HG03095 (cell line): ENCODE results near the gene TMEM121B.

Source experiments
- ATAC-seq: cut with Tn5 transposase; IDR thresholded peaks from one replicate; pipeline ENCODE4 v1.9.1; 2021; ENCODE audit warnings: moderate library complexity; ENCODE audit not compliant: unreplicated experiment

TMEM121B gene

DNA sequence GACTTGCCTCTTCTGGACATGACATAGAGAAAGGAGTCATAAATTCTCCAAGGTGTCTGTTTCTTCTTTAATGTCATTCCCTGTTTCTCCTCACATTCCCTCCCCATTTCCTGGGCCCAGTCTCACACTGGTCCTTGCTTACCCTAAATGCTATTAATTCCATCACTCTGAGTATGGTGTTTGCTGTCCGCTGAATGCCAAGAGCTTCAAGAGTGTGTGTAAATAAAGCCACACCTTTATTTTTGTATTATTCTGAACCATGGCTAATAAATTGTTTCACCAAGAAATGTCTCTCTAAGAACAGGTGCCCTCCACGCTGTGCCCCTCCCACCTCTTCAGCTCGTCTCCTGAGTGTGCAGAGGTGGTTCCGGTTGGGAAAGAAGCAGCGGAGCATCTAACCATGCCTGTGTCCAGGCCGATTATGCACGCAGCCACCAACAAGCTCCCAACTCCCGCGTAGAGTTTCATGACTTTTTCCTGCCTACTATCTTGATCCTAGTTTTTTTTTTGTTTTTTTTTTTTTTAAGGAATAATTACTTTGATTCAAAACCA, 8.6 kb downstream of the TMEM121B start:
- no peak for ATAC-seq

- ATAC-seq = no peak
Measured at GRCh38 chr22:17110791-17111550, 10.2 kb downstream of the TMEM121B start.

DNA sequence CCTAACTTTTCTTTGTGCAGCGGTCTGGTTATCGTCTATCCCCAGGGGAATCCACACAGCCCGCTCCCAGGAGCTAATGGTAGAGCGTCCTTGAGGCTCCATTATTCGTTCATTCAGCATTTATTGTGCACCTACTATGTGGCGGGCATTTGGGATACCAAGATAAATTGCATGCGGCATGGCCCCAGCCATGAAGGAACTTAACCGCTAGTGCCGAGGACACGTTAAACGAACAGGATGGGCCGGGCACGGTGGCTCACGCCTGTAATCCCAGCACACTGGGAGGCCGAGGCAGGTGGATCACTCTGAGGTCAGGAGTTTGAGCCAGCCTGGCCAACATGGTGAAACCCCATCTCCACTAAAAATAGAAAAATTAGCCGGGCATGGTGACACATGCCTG, 11.2 kb downstream of the TMEM121B start:
- no peak for ATAC-seq

DNA sequence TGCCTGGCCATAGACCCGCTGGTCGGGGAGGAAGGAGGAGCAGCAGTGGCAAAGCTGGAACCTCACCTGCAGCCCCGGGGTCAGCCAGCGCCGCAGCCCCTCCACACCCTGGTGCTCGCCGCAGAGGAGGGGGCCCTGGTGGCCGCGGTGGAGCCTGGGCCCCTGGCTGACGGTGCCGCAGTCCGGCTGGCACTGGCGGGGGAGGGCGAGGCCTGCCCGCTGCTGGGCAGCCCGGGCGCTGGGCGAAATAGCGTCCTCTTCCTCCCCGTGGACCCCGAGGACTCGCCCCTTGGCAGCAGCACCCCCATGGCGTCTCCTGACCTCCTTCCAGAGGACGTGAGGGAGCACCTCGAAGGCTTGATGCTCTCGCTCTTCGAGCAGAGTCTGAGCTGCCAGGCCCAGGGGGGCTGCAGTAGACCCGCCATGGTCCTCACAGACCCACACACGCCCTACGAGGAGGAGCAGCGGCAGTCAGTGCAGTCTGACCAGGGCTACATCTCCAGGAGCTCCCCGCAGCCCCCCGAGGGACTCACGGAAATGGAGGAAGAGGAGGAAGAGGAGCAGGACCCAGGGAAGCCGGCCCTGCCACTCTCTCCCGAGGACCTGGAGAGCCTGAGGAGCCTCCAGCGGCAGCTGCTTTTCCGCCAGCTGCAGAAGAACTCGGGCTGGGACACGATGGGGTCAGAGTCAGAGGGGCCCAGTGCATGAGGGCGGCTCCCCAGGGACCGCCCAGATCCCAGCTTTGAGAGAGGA, 11.9 kb downstream of the TMEM121B start:
- ATAC-seq = no peak

DNA sequence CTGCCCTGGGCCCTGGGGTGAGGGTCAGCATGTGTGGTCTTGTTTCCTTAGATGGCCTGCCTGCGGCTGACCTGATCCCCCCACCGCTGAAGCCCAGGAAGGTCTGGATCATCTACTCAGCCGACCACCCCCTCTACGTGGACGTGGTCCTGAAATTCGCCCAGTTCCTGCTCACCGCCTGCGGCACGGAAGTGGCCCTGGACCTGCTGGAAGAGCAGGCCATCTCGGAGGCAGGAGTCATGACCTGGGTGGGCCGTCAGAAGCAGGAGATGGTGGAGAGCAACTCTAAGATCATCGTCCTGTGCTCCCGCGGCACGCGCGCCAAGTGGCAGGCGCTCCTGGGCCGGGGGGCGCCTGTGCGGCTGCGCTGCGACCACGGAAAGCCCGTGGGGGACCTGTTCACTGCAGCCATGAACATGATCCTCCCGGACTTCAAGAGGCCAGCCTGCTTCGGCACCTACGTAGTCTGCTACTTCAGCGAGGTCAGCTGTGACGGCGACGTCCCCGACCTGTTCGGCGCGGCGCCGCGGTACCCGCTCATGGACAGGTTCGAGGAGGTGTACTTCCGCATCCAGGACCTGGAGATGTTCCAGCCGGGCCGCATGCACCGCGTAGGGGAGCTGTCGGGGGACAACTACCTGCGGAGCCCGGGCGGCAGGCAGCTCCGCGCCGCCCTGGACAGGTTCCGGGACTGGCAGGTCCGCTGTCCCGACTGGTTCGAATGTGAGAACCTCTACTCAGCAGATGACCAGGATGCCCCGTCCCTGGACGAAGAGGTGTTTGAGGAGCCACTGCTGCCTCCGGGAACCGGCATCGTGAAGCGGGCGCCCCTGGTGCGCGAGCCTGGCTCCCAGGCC, 12.7 kb downstream of the TMEM121B start:
- no peak for ATAC-seq

- no peak for ATAC-seq
Measured at GRCh38 chr22:17107547-17107810, 13.7 kb downstream of the TMEM121B start.

DNA sequence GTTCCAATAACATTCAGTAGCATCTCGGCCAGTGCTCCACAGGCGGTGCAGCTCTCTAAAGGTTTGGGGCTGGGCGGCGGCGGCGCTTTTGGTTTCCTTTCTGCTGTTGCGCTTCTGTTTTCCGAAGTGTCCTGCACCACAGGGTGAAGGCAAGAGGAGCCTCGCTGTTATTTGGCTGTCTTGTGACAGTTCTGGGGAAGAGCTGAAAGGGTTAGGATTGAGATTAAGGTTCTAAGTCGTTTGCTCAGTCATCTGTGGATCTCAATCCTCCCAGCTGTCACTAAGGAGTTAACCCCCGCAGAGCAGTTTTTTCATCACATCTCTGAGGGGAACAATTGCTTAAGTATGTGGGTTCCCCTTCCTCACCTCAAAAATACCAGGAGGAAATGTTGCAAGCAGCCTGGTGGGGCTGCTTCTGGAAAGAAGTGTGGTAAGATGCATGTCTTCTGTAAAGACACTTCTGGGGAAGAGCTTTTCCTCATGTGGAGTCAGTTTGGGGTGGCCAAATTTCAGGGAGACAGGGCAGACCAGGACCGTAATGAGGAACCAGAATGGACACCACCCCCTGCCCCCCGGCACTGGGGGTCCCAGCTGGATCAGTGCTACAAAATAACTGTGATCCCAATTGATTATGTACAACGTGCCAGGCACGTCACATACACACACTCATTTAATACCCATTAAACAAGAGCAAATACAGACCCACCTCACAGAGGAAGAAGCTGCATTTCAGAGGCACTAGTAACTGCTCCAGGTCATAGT, 14.2 kb downstream of the TMEM121B start:
- no peak for ATAC-seq

- no peak for ATAC-seq
Measured at GRCh38 chr22:17106161-17106784, 14.9 kb downstream of the TMEM121B start.

DNA sequence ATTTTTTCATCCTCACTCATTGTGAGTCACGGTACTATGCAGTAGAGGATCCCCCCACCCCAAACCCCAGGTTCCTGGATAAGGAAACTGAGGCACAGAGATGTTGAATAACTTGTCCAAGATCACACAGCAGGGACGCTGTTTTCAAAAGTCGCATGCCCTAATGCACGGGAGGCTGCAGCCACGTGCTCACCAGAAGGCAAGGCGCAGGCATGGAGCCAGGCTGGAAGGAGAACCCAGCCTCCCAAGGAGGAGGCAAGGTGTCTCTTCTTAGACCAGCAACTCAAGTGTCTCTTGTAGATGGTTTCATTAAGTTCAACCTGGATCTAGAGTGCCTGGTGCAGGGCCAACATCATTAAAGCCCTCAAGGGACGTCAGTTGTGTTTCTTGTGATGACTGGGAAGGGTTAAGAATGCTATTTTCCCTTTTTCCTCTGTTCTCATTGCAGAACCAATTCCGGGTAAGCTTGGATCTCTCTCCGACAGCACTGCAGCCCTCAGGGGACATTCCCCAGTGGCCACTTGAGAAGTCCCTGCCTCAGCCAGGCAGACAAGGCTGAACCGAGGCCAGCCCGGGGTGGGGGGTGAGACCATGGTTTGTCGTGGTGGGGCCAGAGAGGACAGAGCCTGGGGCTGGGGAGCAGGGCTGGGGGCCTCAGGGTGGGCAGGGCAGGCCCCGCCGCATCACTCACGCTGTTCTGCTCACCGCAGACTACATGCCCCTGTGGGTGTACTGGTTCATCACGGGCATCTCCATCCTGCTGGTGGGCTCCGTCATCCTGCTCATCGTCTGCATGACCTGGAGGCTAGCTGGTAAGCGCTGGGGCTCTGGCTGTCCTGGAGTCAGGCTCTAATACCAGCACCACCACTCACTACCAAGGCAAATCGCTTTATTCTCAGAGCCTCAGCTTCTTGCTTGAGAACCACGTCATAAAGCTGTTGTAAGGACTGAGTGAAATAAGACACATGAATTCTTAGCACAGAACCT, 15.7 kb downstream of the TMEM121B start:
- ATAC-seq = no peak

- no peak for ATAC-seq
Measured at GRCh38 chr22:17104336-17104935, 16.7 kb downstream of the TMEM121B start.

DNA sequence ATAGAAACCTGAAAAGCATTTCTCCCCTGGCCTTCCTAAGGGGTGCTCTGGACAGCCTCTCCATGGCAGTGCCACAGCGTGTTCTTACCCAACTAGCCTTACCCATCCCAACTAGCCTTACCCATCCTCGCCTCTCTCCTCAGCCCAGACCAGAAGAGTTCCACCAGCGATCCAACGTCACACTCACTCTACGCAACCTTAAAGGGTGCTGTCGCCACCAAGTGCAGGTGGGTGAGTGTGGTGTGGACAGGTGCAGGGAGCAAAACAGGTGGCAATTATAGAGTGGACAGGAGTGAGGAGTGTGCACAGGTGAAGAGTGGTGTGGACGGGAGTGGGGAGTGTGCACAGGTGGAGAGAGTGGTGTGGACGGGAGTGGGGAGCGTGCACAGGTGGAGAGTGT, 17.8 kb downstream of the TMEM121B start:
- no peak for ATAC-seq

- ATAC-seq = no peak
Measured at GRCh38 chr22:17102297-17102667, 18.9 kb downstream of the TMEM121B start.

DNA sequence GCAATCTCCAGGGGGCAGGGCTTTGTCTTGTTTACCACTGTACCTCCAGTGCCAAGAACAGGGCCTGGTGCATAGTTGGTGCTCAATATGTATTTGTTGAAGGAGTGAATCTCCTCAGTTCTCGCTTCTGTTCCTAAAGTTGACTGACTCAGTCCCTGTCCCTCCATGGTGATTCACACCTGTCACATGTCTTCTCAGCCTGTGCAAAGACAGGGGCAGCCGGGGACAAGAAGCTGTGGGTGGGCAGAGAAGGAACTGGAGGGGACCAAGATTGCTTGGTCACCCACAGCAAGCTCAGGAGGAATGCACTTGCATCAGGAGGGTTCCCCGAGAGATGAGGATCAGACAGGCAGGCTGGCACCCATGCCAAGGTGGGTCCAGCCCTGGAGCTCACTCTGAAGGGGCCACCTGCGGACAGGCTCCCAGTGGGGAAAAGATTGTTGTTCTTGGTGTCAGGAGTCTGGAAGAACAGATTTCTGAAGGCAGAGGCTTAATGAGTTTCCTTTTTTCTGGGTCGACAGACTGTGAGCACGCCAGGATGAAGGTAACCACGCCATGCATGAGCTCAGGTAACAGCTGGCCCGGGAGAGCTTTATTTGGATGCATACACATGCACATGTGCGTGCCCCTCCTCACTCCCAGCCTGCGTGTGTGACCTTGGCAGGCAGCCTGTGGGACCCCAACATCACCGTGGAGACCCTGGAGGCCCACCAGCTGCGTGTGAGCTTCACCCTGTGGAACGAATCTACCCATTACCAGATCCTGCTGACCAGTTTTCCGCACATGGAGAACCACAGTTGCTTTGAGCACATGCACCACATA, 19.5 kb downstream of the TMEM121B start:
- no peak for ATAC-seq

DNA sequence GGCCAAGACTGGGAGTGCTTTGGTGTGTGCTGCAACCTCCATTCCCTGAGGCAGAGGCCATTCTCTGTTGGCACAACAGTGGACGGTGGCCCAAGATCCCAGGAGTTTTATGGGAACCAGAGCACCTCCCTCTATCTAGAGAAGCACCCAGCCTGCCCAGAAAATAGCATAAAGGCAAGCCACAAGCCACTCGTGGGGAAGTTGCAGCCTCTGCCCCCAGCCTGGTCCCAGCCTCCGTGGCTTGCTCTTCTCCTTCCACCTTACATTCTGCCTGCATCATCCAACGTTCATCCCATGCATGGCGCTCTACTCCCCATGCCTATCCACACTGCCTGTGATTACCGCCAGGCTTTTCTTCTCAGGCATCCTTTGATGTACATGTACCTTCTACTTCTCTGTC, 20.5 kb downstream of the TMEM121B start:
- ATAC-seq = no peak

DNA sequence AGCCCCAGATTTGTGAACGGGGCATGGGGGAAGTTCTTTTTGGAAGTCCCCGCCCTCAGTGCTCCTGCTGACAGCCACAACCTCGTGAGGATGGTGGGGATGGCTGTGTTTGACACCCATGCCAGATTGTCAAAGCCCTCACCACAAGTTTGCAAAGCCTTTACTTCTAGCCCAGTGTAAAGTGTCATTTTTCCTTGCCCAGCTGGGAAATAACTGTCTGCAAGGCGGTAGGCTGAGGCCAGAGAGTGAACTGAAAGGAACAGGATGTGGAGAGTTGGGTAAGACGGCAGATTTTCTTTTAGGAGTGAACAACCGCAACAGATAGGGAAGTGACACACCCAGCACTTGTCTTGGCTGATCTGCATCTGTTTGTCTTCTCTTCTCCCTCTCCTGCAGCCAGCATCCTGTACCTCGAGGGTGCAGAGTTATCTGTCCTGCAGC, 22.8 kb downstream of the TMEM121B start:
- ATAC-seq = no peak

DNA sequence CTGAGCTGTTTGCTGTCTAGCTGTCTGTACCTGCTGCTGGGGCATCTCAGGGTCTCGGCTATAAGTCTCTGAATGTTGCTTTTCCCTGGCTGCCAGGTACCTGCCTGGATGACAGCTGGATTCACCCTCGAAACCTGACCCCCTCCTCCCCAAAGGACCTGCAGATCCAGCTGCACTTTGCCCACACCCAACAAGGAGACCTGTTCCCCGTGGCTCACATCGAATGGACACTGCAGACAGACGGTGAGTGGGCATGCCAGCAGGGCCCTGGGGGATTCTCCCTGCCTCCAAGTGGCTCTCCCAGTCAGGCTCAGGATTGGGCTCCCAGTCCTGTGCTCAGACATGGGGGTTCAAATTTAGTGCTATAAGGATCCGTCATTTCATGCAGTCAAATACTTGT, 23.5 kb downstream of the TMEM121B start:
- no peak for ATAC-seq

- ATAC-seq = no peak
Measured at GRCh38 chr22:17097062-17097461, 24.1 kb downstream of the TMEM121B start.

- ATAC-seq = no peak
Measured at GRCh38 chr22:17096071-17096470, 25.1 kb downstream of the TMEM121B start.
